HG03108 (cell line): Measurements from ENCODE around the gene C9orf152.
A peak's percentile ranks its signal among the peaks of the same experiment; 100 is the strongest.

Experiments used
- ATAC-seq: cut with Tn5 transposase; IDR thresholded peaks from one replicate; pipeline ENCODE4 v1.9.1; 2021; ENCODE audit warnings: moderate library complexity; ENCODE audit not compliant: unreplicated experiment

Gene C9orf152

DNA sequence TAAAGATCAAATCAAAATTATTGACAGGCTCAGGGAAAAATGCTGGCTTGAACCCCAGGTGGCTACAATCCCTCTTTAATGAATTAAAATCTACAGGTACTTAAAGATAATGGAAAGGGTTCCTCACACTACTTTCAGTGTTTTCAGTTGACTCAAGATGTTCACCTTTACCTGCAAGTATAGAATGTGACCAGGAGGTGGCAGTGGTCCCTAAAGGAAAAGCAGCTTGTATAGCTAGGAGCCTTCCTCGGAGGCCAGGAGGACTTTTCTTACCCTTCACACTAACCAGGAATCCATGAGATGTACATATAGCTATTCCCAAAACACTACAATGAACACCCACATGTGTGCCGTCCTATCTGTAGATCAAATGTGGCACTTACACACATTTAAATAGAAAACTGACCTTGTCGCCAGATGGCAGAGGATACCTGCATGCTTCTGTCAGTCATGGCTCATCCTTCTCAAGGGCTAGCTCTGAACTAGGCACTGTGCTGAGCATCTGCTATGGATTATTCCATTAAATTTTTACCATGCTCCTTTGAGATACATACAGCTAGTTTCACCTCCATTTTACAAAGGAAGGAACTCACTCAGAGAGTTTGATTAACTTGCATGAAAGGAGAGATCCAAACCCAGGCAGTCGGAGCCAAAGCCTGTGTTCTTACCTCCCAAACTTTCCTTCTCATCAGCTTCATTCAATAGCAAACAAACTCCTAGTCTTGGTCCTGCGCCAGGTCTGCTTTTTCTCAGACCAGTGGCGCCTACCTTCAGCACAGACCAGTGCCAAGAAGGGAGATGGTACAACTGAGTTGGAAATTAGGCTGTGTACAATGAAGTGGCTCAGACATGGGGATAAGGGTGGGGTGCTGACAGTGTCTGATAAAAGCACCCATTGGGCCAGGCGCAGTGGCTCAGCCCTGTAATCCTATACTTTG, 24.5 kb downstream of the C9orf152 start:
- peak; percentile 54 for ATAC-seq

GRCh38 chr9:110180511-110181434, 27.2 kb downstream of the C9orf152 start:
- no peak for ATAC-seq

DNA sequence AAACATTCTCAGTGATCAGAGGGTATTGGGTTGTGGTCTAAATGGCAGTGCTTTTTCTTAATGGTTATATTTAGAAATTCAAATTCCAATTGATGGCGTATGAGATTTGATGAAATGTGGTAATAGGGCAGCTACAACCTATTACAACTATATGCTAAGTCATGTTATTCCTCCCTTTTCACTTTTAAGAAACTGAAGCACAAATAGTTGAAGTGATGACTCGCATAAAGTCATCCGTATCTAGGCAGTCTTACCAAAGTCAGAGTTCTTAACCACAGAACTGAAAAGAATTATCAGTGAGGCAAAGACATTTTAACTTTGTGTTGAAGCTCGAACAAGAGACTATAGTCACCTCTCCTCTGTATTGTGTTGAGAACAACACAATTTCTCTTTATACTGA, 28.2 kb downstream of the C9orf152 start:
- no peak for ATAC-seq

GRCh38 chr9:110178281-110178680, 29.7 kb downstream of the C9orf152 start:
- ATAC-seq, result no peak

DNA sequence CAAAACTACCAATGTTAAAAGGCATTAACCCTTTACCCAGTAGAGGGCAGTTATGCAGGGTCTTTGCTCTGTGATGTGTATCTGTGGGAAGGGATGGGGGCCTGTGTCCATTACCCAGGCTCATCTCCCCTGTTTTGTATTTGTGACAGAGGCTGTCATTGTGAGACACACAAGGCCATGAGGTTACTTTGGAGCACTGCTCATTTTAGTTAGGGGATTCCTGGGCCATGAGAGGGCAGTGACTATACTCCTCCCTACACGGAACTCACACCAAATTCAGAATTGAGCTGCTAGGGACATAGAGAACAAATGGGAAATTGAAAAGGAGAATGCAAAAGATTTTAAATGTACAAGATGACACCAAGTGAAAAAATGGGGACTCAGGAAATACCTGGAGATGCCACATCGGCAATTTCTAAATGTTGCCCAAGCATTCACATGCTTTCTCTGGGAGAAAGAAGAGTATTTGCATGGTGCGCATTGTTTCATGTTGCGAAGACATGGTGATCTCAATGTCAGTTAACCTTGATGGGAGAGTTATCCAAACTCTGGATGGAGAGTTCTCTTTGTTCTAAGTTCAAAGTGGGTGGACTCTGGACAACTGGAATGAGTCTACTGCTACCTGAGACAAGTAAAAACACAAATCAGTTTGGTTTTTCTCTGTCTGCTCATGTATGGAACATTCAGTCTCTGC, 32.5 kb downstream of the C9orf152 start:
- ATAC-seq, result no peak

DNA sequence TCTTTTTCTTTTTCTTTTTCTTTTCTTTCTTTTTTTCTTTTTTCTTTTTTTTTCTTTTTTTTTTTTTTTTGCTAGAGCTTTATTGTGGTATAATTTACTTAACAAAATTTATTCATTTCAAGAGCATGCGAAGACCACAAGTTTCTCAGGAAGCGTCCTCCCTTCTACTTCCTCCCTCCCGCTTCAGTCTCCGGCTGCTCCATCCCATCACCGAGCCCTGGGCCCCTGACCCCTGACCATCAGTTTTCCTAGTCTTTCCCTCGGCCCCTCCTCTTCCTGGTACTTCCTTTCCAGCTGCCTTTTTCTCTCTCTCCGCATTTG, 34.7 kb downstream of the C9orf152 start:
- no peak for ATAC-seq

GRCh38 chr9:110170357-110171257, 37.4 kb downstream of the C9orf152 start:
- ATAC-seq, result no peak

DNA sequence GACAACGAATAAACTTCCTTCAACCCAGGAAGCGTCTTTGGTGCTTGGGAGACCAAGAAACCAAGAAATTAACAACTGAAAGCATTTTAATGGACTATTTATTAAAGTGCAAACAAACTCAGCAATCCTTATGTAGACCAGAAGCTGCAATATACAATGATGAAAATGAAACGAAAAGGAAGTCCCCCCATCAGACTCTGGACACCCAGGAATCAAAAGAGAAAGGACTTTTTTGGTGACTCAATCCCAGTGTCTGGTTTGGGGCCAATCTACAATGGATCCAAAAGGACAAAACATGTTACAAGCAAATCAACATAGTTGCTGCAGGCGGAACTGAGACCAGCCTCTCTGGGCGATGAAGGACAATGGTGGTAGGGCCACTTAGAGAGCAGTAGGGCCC, 39.5 kb downstream of the C9orf152 start:
- ATAC-seq, result no peak

- ATAC-seq, result no peak
These were observed 46.0 kb downstream of the C9orf152 start for GRCh38 chr9:110161940-110162339.

DNA sequence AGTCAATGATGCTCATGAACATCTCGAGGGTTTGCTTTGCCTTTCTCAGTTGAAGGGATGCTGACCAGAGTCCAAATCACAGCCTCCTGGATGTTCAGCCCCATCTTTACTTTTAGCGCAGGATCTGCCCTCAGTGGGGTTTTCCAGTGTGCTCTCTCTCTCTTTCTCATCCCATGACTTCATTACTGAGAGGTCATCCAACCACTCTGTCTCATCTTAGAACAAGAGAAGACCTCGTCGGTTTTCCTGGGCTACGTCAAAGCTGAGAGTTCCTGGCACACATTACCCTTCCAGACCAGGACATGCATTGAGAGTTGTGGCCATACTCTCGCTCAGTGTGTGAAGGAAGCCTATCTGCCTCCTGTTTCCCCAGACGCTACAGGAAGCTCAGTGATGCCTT, 47.3 kb downstream of the C9orf152 start:
- no peak for ATAC-seq

DNA sequence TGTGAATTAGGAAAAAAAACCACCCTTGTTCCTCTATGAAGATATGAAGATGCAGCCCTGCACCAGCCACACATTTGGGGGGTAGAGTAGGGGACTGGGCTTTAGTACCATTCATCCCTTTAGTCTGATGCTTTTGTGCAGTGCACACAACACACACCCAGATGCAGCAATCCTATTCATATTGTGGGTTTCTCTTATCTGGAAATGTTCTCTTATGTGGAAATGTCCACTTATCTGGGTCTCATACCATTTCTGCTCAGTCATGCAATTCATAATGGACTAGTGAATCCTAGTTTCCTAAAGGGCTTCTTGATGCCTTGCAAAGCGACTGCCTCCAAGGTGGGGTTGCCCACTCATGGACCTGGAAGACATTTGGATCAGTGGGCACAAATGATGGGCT, 47.8 kb downstream of the C9orf152 start:
- no peak for ATAC-seq

- no peak for ATAC-seq
These were observed 49.9 kb downstream of the C9orf152 start for GRCh38 chr9:110157823-110158664.

- ATAC-seq, result peak; percentile 84
These were observed 51.1 kb downstream of the C9orf152 start for GRCh38 chr9:110156902-110157301.

DNA sequence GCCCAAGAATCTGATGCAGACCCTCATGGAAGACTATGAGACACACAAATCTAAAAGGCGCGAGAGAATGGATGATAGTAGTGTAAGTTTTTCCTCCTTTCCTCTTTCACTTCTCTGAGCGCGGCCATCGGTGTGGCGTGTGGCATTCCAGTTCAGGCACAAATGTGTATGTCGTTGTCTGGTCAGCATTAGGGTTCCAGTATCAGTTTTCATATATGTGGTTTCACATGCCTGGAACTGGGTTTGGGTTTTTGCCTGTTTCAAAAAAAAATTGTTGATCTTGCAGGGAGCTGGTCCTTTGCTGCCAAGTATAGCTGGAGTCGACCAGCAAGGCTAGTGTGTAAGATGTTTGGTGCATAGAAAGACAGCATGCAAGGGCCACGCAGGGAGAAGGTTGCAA, 51.5 kb downstream of the C9orf152 start:
- ATAC-seq, result no peak

GRCh38 chr9:110155751-110156150, 52.2 kb downstream of the C9orf152 start:
- no peak for ATAC-seq

DNA sequence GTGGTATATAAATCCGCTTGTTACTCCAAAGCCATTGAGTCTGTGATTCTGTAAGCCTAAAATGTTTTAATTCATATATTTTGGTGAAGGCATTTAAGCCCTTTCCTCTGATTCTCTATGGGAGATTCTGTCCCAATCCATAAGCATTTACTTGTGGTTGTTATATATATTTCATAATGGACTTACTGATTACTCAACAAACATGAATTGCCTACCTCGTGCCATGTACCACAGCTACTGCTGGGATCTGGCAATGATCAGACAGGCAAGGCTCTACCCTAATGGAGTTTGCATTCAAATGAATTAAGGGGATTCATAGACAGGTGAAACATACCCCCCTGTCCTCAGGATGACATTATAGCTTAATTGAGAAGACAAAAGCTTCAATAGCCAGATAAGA, 54.5 kb downstream of the C9orf152 start:
- no peak for ATAC-seq

DNA sequence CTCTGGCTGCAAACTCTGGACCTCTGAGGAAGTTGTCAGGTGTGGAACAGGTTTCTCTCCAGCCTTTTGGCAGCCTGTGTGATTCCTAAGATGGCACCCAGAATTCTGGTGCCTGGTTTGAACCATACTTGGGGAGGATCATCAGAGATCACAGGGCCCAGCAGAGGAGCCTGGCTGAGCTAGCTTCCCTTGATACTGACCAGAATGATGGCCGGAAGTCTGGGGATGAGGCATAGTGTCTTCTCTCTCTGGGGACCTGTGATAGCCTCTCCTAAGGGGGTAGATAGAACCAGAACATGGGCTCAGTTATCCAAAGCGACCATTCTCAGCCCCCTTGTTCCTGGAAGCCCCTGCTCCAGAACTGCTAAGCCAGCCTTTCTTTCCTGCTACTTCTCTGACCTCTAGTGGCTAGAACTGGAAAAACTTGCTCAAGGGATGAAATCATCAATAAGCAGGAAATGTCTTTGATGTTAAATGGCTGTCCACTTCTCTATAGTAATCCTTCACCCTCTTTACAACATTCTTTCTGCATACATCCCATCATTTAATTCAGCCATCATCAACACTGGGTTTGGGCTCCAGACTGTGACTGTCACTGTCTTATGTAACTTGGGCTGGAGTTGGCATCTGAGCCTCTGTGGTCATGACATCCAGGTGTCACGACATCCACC, 55.1 kb downstream of the C9orf152 start:
- no peak for ATAC-seq
